D721Med (cell line): ENCODE measurements around the gene SLC29A2.
"Not testable (repeated sequence)": the region's sequence is repeated elsewhere in the genome, so short reads cannot be mapped to it uniquely, and the experiment has no call there.

Experiments used
- DNase-seq: peaks from one replicate; pipeline ENCODE4 v3.0.0; 2011; ENCODE audit warnings: low spot score; ENCODE audit not compliant: insufficient read length
- FAIRE-seq: peaks from 2 replicates; lab custom pipeline; 2011; peaks lifted over from hg19 to GRCh38; lab: Jason Lieb, UNC
- CTCF ChIP-seq: IDR thresholded peaks from 2 replicates; pipeline ENCODE4 v1.5.1; 2012; ENCODE audit warnings: mild to moderate bottlenecking, control low read depth; ENCODE audit not compliant: insufficient read depth; ENCODE audit errors: missing control alignments

SLC29A2 gene

GRCh38 chr11:66321606-66322005 is 50.0 kb downstream of the SLC29A2 start:
- no peak for FAIRE-seq
- TF ChIP-seq CTCF: no peak
- DNase-seq: no peak

DNA sequence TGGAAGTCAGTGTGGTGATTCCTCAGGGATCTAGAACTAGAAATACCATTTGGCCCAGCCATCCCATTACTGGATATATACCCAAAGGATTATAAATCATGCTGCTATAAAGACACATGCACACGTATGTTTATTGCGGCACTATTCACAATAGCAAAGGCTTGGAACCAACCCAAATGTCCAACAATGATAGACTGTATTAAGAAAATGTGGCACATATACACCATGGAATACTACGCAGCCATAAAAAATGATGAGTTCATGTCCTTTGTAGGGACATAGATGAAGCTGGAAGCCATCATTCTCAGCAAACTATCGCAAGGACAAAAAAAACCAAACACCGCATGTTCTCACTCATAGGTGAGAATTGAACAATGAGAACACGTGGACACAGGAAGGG is 50.8 kb downstream of the SLC29A2 start:
- DNase-seq, FAIRE-seq: not testable (repeated sequence)

DNA sequence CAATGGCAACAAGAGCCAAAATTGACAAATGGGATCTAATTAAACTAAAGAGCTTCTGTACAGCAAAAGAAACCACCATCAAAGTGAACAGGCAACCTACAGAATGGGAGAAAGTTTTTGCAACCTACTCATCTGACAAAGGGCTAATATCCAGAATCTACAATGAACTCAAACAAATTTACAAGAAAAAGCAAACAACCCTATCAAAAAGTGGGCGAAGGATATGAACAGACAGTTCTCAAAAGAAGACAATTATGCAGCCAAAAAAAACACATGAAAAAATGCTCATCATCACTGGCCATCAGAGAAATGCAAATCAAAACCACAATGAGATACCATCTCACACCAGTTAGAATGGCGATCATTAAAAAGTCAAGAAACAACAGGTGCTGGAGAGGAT is 51.3 kb downstream of the SLC29A2 start:
- DNase-seq, FAIRE-seq: not testable (repeated sequence)

DNA sequence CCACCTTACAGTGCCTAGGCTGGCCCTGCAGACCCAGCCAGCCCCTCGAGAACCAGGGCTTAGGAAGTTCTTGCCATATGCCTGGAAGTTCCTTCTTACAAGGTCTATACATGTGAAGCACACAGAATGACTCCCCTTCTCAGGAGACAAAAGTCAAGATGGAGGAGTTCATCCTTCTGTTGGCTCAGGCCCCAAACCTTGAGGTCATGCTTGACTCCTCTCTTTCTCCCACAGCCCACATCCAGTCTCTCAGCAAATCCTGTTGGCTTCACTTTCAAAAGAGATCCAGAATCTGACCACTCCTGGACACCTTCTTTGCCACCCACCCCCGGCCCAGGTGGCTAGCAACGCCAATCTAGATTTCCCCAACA is 53.0 kb downstream of the SLC29A2 start:
- TF ChIP-seq CTCF: no peak
- no peak for FAIRE-seq
- DNase-seq: no peak

- no peak for TF ChIP-seq CTCF
- no peak for DNase-seq
- FAIRE-seq: no peak
These were observed 53.6 kb downstream of the SLC29A2 start for GRCh38 chr11:66317723-66318599.

DNA sequence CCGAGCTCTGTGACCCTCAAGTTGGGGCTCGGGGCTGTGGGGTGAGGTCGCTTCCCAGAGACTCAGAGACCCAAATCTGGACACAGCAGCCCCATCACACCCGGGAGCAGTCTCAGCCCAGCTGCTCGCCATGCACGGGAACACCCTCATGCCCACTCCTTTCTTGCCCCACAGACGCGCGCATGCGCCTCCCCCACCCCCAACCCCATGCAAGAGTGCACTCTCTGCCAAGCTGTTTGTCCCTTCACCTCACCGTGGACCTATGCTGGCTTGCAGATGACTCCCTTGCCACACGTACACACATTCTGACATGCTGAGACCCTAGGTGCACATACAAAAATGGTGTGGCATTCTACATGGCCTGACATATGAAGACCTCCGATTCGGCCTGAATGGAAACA is 54.2 kb downstream of the SLC29A2 start:
- no peak for DNase-seq
- TF ChIP-seq CTCF: no peak
- FAIRE-seq: no peak

GRCh38 chr11:66316849-66317251 is 54.7 kb downstream of the SLC29A2 start, which contains the start of gene CD248:
Gene CD248 (minus strand): TSS chr11:66317044. CDS start chr11:66317027, 17 bp downstream.
- TF ChIP-seq CTCF: no peak
- DNase-seq (no peak), FAIRE-seq (no peak)
